ENCODE results near the gene IL12A. TPM values are rescaled to one million over a fixed set of nuclear protein-coding genes. Genes with fewer than 3 reads are reported as not detected.

IL12A gene
- total RNA-seq, 1 experiment from 2014 or later: 1.0 TPM

GRCh38 chr3:160018959-160019358 lies 30.3 kb downstream of the IL12A start (continued):
- TF ChIP-seq, protein P1, sequence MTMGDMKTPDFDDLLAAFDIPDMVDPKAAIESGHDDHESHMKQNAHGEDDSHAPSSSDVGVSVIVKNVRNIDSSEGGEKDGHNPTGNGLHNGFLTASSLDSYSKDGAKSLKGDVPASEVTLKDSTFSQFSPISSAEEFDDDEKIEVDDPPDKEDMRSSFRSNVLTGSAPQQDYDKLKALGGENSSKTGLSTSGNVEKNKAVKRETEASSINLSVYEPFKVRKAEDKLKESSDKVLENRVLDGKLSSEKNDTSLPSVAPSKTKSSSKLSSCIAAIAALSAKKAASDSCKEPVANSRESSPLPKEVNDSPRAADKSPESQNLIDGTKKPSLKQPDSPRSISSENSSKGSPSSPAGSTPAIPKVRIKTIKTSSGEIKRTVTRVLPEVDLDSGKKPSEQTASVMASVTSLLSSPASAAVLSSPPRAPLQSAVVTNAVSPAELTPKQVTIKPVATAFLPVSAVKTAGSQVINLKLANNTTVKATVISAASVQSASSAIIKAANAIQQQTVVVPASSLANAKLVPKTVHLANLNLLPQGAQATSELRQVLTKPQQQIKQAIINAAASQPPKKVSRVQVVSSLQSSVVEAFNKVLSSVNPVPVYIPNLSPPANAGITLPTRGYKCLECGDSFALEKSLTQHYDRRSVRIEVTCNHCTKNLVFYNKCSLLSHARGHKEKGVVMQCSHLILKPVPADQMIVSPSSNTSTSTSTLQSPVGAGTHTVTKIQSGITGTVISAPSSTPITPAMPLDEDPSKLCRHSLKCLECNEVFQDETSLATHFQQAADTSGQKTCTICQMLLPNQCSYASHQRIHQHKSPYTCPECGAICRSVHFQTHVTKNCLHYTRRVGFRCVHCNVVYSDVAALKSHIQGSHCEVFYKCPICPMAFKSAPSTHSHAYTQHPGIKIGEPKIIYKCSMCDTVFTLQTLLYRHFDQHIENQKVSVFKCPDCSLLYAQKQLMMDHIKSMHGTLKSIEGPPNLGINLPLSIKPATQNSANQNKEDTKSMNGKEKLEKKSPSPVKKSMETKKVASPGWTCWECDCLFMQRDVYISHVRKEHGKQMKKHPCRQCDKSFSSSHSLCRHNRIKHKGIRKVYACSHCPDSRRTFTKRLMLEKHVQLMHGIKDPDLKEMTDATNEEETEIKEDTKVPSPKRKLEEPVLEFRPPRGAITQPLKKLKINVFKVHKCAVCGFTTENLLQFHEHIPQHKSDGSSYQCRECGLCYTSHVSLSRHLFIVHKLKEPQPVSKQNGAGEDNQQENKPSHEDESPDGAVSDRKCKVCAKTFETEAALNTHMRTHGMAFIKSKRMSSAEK (CRISPR knock-in tag; IDR thresholded peaks at IDR 0.05; ENCODE audit: borderline replicate concordance): no peak
- TF ChIP-seq ZNF317 (CRISPR knock-in tag; IDR thresholded peaks at IDR 0.05; ENCODE audit: borderline replicate concordance, low read depth): no peak
- no peak for TF ChIP-seq ZNF232 (CRISPR knock-in tag; IDR thresholded peaks at IDR 0.05)
- no peak for TF ChIP-seq TCF7 (CRISPR knock-in tag; IDR thresholded peaks at IDR 0.05; ENCODE audit: low read depth)
- TF ChIP-seq, protein P2, sequence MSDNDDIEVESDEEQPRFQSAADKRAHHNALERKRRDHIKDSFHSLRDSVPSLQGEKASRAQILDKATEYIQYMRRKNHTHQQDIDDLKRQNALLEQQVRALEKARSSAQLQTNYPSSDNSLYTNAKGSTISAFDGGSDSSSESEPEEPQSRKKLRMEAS (CRISPR knock-in tag; IDR thresholded peaks at IDR 0.05): no peak
- no peak for TF ChIP-seq NR3C1 (CRISPR knock-in tag; conservative IDR thresholded peaks at IDR 0.05; ENCODE audit: low read depth)

- TF ChIP-seq, protein P3, sequence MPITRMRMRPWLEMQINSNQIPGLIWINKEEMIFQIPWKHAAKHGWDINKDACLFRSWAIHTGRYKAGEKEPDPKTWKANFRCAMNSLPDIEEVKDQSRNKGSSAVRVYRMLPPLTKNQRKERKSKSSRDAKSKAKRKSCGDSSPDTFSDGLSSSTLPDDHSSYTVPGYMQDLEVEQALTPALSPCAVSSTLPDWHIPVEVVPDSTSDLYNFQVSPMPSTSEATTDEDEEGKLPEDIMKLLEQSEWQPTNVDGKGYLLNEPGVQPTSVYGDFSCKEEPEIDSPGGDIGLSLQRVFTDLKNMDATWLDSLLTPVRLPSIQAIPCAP (CRISPR knock-in tag; IDR thresholded peaks at IDR 0.05): no peak
- TF ChIP-seq, protein P4, sequence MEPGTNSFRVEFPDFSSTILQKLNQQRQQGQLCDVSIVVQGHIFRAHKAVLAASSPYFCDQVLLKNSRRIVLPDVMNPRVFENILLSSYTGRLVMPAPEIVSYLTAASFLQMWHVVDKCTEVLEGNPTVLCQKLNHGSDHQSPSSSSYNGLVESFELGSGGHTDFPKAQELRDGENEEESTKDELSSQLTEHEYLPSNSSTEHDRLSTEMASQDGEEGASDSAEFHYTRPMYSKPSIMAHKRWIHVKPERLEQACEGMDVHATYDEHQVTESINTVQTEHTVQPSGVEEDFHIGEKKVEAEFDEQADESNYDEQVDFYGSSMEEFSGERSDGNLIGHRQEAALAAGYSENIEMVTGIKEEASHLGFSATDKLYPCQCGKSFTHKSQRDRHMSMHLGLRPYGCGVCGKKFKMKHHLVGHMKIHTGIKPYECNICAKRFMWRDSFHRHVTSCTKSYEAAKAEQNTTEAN (CRISPR knock-in tag; IDR thresholded peaks at IDR 0.05): no peak
- TF ChIP-seq ZNF512 (CRISPR knock-in tag; IDR thresholded peaks at IDR 0.05; ENCODE audit: borderline replicate concordance) (peak; percentile 78; the same call in 1 of the 2 replicates), CREM (CRISPR knock-in tag; IDR thresholded peaks at IDR 0.05) (no peak), GTF2I (CRISPR knock-in tag; conservative IDR thresholded peaks at IDR 0.05) (peak; percentile 68; the same call in 1 of the 2 replicates)
- no peak for ATAC-seq
- Mint-ChIP-seq H3K36me3 (no peaks in the 10 kb centered on the region), H3K27ac (no peak overlapping the region), H3K4me1 (peaks cover 5% of the 10 kb centered on the region), H3K4me3 (no peak overlapping the region), H3K9me3 (no peaks in the 10 kb centered on the region), H3K27me3 (ENCODE audit: low read depth) (peaks cover 5% of the 10 kb centered on the region; the same call in 1 of the 2 replicates)
- ChIA-PET POLR2A (no interaction called here), CTCF (no interaction called here)
- DNase-seq (ENCODE audit: low spot score): no peak
Observed at GRCh38 chr3:160020057-160020711, 31.5 kb downstream of the IL12A start.

GRCh38 chr3:160022068-160022467 lies 33.4 kb downstream of the IL12A start:
- Mint-ChIP-seq H3K4me3 (no peak overlapping the region), H3K27ac (no peak overlapping the region), H3K4me1 (peaks cover 5% of the 10 kb centered on the region), H3K27me3 (ENCODE audit: low read depth) (peaks cover 7% of the 10 kb centered on the region; the same call in 1 of the 2 replicates), H3K9me3 (no peaks in the 10 kb centered on the region), H3K36me3 (no peaks in the 10 kb centered on the region)
- no peak for TF ChIP-seq TCF7 (CRISPR knock-in tag; IDR thresholded peaks at IDR 0.05; ENCODE audit: low read depth)
- no peak for TF ChIP-seq USF1 (CRISPR knock-in tag; IDR thresholded peaks at IDR 0.05)
- TF ChIP-seq ZNF232 (CRISPR knock-in tag; IDR thresholded peaks at IDR 0.05): no peak
- TF ChIP-seq TEAD4 (CRISPR knock-in tag; IDR thresholded peaks at IDR 0.05): no peak
- TF ChIP-seq, protein P5, sequence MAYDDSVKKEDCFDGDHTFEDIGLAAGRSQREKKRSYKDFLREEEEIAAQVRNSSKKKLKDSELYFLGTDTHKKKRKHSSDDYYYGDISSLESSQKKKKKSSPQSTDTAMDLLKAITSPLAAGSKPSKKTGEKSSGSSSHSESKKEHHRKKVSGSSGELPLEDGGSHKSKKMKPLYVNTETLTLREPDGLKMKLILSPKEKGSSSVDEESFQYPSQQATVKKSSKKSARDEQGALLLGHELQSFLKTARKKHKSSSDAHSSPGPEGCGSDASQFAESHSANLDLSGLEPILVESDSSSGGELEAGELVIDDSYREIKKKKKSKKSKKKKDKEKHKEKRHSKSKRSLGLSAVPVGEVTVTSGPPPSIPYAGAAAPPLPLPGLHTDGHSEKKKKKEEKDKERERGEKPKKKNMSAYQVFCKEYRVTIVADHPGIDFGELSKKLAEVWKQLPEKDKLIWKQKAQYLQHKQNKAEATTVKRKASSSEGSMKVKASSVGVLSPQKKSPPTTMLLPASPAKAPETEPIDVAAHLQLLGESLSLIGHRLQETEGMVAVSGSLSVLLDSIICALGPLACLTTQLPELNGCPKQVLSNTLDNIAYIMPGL (CRISPR knock-in tag; IDR thresholded peaks at IDR 0.05): no peak
- no peak for TF ChIP-seq ZNF317 (CRISPR knock-in tag; IDR thresholded peaks at IDR 0.05; ENCODE audit: borderline replicate concordance, low read depth)
- no peak for TF ChIP-seq ZNF671 (CRISPR knock-in tag; IDR thresholded peaks at IDR 0.05)
- no peak for TF ChIP-seq ZNF138 (CRISPR knock-in tag; conservative IDR thresholded peaks at IDR 0.05)
- DNase-seq (ENCODE audit: low spot score): no peak
- ChIA-PET POLR2A (no interaction called here), CTCF (no interaction called here)
- no peak for ATAC-seq

Measured in WTC11 (cell line).